GM12865 (cell line): ENCODE data around the gene C15orf39.
"Not testable (repeated sequence)": the region's sequence is repeated elsewhere in the genome, so short reads cannot be mapped to it uniquely, and the experiment has no call there.

Source experiments
- DNase-seq: peaks from one replicate; pipeline ENCODE4 v3.0.0; 2010; ENCODE audit warnings: low read depth
- H3K4me3 ChIP-seq: 2 replicates; pipeline ENCODE4 v1.5.1; 2011; ENCODE audit warnings: mild to moderate bottlenecking, low read depth, low read length, control low read depth
- TF ChIP-seq, protein P1 (sequence below): IDR thresholded peaks from 2 replicates; pipeline ENCODE4 v1.5.1; 2011; ENCODE audit warnings: low read length, control low read depth, low read depth, inconsistent platforms; ENCODE audit not compliant: insufficient read depth; ENCODE audit errors: missing control alignments

C15orf39 gene

DNA sequence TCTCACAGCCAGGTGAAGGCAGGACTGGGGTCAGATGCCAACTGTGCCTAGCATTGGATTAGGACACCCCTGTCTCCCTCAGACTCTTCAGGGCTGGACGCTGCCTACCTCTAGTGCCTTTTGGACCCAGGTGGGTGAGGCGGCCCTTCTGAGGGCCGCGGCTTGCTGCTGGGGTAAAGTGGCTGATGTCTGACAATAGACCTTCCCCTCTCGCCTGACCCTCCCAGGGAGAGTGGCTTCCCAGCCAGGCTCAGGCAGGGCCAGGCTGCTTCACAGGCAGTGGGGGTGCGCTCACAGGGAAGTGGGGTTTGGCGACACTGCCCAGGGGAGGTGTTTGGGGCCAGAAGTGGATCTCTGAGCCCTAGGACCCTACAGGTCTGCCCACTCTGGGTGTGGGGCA lies 43.3 kb upstream of the C15orf39 start:
- DNase-seq: no peak
- no peak overlapping the region for H3K4me3 ChIP-seq
- TF ChIP-seq, protein P1, sequence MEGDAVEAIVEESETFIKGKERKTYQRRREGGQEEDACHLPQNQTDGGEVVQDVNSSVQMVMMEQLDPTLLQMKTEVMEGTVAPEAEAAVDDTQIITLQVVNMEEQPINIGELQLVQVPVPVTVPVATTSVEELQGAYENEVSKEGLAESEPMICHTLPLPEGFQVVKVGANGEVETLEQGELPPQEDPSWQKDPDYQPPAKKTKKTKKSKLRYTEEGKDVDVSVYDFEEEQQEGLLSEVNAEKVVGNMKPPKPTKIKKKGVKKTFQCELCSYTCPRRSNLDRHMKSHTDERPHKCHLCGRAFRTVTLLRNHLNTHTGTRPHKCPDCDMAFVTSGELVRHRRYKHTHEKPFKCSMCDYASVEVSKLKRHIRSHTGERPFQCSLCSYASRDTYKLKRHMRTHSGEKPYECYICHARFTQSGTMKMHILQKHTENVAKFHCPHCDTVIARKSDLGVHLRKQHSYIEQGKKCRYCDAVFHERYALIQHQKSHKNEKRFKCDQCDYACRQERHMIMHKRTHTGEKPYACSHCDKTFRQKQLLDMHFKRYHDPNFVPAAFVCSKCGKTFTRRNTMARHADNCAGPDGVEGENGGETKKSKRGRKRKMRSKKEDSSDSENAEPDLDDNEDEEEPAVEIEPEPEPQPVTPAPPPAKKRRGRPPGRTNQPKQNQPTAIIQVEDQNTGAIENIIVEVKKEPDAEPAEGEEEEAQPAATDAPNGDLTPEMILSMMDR: no peak

GRCh38 chr15:75159244-75159643 lies 42.4 kb upstream of the C15orf39 start:
- TF ChIP-seq, protein P1: no peak
- DNase-seq: no peak
- no peak overlapping the region for H3K4me3 ChIP-seq

DNA sequence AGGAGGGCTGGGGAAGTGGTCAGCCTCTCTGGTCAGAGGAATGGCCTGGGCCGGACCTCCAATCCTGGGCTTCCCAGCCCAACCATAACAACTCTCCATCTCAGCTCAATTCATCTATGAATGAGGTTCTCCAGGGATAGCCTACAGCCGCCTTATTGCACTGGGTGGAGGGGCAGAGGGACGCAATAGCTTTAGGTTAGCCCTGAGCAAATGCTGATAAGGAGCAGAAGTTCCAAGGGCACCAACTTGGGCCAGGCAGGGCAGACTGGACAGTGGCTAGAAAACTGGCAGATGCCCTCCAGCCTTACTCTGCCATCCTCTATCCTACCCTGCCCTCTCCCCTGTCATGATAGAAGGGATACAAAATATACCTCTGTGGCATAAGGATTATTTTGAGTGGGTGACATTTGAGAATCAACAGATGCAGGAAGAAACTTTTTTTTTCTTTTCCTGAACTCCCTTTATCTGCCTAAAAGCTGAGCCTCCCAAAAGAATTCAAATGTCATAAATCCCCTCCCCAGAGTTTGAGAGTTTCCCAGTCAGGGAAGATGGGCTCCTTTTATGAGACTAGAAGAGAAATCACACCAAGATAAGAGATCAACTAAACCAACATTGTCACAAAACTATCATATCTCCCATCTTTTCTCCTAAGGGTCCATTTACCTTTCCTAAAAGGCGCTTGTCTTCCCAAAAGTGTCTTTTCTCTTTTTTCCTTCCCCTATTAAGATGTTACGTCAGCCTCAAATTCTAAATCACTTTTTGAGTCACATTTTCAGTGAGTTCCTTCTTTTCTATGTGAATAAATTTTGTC lies 40.4 kb upstream of the C15orf39 start:
- TF ChIP-seq, protein P1: no peak
- no peak for DNase-seq
- no peak overlapping the region for H3K4me3 ChIP-seq

DNA sequence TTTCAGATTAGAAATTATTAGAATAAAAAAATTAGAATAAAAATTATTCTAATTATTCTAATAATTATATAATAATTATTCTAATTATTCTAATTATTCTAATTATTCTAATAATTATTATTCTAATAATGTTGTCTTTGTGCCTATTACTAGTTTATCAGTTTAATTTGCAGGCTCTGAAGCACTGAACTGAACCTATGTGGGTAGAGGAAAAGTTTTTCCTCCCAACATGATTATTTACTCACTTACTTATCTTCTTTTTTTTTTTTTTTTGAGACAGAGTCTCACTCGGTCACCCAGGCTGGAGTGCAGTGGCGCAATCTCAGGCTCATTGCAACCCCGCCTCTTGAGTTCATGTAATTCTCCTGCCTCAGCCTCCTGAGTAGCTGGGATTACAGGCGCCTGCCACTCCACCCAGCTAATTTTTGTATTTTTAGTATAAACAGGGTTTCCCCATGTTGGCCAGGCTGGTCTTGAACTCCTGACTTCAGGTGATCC lies 39.7 kb upstream of the C15orf39 start:
- DNase-seq: no peak
- TF ChIP-seq, protein P1: no peak
- H3K4me3 ChIP-seq: no peak overlapping the region

- DNase-seq: no peak
- TF ChIP-seq, protein P1: no peak
- no peak overlapping the region for H3K4me3 ChIP-seq
Measured at GRCh38 chr15:75163150-75163564, 38.5 kb upstream of the C15orf39 start.

GRCh38 chr15:75164625-75165350 lies 36.9 kb upstream of the C15orf39 start:
- DNase-seq: peak; percentile 52
- TF ChIP-seq, protein P1: no peak
- no peak overlapping the region for H3K4me3 ChIP-seq

DNA sequence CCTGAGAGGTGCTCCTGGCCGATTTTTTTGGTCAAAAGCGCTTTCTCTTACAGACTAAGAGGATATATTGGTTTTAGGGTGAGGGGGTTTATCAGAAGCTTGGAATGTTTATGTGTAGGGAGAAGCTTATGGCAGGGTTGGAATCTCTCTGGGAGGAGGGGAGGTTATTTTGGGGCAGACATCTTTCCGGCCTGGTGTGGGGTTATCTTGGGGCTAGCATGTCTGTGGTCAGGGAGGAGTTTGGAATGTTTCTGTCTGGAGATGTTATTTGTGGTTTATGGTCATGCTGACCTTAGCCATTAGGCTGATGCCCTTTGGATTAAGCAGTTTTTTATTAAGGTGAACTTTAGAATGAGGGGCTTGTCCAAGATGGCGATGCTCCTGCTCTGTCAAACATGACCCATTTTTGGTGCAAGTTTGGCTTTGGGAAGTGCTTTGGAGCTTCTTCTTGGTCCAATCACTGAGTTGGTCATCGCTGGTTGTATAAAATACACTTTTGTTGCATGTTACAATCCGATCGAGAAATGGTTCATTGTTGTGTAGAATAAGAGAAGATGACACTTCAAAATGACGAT lies 35.1 kb upstream of the C15orf39 start:
- DNase-seq, H3K4me3 ChIP-seq: not testable (repeated sequence)
